PC-3 (cell line): Measurements from ENCODE around the gene KCNQ1.

Experiments used
- CTCF ChIP-seq: fragments of 300-600 bp; sonication (generic); conservative IDR thresholded peaks from 2 replicates; pipeline ENCODE4 v1.5.1; 2017; ENCODE audit warnings: antibody characterized with exemption, low read depth, mild to moderate bottlenecking, low read length
- EZH2 ChIP-seq: fragments of 300-600 bp; sonication (generic); IDR thresholded peaks from one replicate; pipeline ENCODE4 v1.6.1; 2017; ENCODE audit warnings: antibody characterized with exemption, mild to moderate bottlenecking, low read length; ENCODE audit not compliant: unreplicated experiment

DNA sequence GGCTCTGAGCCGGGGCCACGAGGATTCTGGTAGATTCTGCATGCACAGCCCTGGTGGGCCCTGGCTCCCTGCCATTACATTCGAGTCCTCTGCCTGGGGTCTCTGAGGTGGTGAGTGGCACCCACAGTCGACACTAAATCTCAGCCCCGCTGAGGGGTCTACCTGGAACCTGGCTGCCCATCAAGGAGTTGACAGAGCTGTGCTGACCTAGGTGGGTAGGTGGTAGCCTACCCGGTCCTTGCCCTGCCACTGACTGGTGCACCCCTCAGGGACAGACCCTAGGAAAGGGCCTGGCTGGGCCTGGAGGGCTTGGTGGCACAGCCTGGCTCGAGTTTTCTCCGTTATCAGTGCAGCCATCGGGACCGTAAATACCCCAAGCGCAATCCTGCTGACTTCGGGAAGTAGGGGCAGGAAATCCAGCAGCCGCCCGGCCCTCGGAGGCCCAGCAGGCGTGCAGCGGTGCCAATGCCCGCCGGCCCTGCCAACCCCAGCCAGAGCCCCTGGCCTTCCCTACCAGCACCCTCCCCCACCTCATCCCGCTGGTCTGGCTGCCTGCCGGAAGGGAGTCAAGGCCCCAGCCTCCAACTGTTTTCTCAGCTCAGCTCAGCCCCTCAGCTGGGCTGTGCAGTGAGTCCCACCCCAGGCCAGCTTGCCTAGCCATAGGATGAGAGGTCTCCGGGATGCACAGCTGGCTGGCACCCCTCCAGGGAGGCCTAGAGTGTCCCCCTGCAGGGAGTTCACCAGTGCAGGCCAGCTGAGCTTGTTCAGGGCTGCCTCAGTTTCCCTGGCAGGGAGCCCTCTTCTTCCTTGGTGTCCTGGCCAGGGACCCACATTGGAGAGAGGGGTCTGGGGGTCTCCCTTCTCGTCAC lies 335.4 kb downstream of the KCNQ1 start:
- no peak for TF ChIP-seq EZH2
- TF ChIP-seq CTCF: no peak
